Activated T-cell treated with anti-CD3 and anti-CD28 coated beads, Interleukin-2, amount 50 U/mL, for 1 hour (primary cell): ENCODE data around the gene CALML3.

Experiments
- DNase-seq: peaks from one replicate; pipeline ENCODE4 v3.0.0-alpha.2; 2020

Gene CALML3

GRCh38 chr10:5528989-5529701 lies 4.4 kb downstream of the CALML3 start:
- DNase-seq, result no peak

GRCh38 chr10:5529702-5530411 lies 5.1 kb downstream of the CALML3 start:
- no peak for DNase-seq

- no peak for DNase-seq
Measured at GRCh38 chr10:5530412-5530806, 5.6 kb downstream of the CALML3 start.

- DNase-seq, result no peak
Measured at GRCh38 chr10:5530846-5531557, 6.2 kb downstream of the CALML3 start.

GRCh38 chr10:5531558-5532306 lies 7.0 kb downstream of the CALML3 start:
- no peak for DNase-seq

GRCh38 chr10:5532307-5532605 lies 7.5 kb downstream of the CALML3 start:
- no peak for DNase-seq

GRCh38 chr10:5532618-5533097 lies 7.9 kb downstream of the CALML3 start:
- DNase-seq, result no peak

GRCh38 chr10:5533098-5533731 lies 8.5 kb downstream of the CALML3 start:
- no peak for DNase-seq

- DNase-seq, result no peak
Measured at GRCh38 chr10:5534051-5534821, 9.5 kb downstream of the CALML3 start.

- no peak for DNase-seq
Measured at GRCh38 chr10:5534880-5535856, 10.4 kb downstream of the CALML3 start.

GRCh38 chr10:5536486-5537081 lies 11.8 kb downstream of the CALML3 start:
- DNase-seq, result no peak

GRCh38 chr10:5537684-5538083 lies 12.9 kb downstream of the CALML3 start:
- no peak for DNase-seq

GRCh38 chr10:5538446-5538845 lies 13.7 kb downstream of the CALML3 start:
- DNase-seq, result no peak

- no peak for DNase-seq
Measured at GRCh38 chr10:5538892-5539651, 14.3 kb downstream of the CALML3 start.

- DNase-seq, result no peak
Measured at GRCh38 chr10:5540080-5540479, 15.3 kb downstream of the CALML3 start.

GRCh38 chr10:5540891-5541290 lies 16.1 kb downstream of the CALML3 start:
- no peak for DNase-seq

GRCh38 chr10:5542100-5542499 lies 17.3 kb downstream of the CALML3 start:
- no peak for DNase-seq

- no peak for DNase-seq
Measured at GRCh38 chr10:5543623-5544022, 18.9 kb downstream of the CALML3 start.

- DNase-seq, result no peak
Measured at GRCh38 chr10:5544216-5544805, 19.6 kb downstream of the CALML3 start.
